HuH-7 (cell line): Measurements from ENCODE around the gene LGALS3.
"Not testable (repeated sequence)": the region's sequence is repeated elsewhere in the genome, so short reads cannot be mapped to it uniquely, and the experiment has no call there.

Experiments
- DNase-seq: peaks from one replicate; pipeline ENCODE4 v3.0.0; 2011; ENCODE audit warnings: low spot score

Gene LGALS3

GRCh38 chr14:55129086-55129427 is at the start of gene LGALS3:
Gene LGALS3, plus strand, starts transcription at chr14:55129252. Its CDS starts 8,122 bp downstream, at chr14:55137374.
- DNase-seq, result peak; percentile 77

GRCh38 chr14:55079961-55080360 is 49.1 kb upstream of the LGALS3 start:
- DNase-seq, result not testable (repeated sequence)

DNA sequence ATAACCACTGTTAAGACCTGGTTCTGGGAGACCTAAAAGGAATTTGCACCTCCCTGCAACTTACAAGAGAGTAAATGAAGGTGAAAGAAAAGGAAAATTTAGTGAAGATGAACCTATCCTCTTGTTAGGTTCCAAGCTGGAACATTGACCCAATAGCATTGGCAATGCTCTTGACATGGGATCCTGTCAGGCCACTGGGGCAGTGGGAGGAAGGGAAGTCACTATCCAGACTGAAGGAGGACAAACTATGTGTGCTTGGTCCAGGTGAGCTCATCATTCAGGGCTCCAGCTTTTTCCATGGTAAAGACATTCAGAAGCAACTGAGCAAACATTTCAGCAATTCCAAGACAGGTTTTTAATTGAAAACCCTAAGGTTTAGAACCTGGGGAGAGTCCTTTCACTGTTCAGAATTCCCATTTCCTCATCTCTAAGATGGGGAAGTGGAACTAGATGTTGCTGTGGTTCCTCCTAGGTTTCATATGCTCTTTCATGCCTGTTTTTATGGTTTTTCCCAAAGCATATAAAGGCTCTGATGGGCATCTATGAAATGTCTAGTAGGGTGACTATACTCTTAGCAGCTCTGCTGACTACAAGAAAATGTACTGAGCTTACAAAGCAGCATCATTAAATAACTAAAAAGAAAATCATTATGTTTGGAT is 44.5 kb upstream of the LGALS3 start:
- DNase-seq, result no peak

DNA sequence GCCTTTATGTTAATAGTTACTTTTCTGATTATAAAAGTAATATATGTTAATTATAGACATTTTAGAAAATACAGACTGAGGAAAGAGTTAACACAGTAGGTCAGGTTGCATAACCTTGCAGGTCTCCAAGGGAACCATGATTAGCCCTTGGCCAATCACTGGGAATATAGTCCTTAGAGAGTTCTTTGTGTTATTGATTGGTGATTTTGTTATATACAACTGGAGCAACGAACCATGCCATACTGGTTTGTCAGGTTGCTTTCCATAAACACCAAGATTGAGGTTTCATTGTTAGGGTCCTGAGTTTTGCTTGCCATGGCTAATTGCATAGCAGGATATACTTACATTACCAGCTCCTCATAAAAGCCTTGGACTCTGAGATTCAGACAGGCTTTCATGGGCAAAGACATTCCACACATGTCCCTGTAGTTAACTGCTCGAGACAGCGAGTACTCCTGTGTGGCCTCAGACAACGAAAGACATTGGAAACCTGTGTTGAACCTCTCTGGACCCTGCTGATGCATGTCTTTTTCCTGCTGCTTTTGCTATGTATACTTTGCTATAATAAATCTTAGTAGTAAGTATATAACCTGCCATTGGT is 43.9 kb upstream of the LGALS3 start:
- no peak for DNase-seq

DNA sequence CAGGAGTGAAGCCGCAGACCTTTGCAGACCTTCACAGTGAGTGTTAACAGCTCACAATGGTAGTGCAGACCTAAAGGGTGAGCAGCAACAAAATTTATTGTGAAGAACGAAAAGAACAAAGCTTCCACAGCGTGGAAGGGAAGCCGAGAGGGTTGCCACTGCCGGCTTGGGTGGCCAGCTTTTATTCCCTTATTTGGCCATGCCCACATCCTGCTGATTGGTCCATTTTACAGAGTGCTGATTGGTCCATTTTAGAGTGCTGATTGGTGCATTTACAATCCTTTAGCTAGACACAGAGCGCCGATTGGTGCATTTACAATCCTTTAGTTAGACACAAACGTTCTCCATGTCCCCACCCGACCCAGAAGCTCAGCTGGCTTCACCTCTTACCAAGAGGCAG is 42.1 kb upstream of the LGALS3 start:
- no peak for DNase-seq

- DNase-seq, result no peak
These were observed 40.7 kb upstream of the LGALS3 start for GRCh38 chr14:55088356-55088755.

- no peak for DNase-seq
These were observed 36.7 kb upstream of the LGALS3 start for GRCh38 chr14:55092341-55092740.

DNA sequence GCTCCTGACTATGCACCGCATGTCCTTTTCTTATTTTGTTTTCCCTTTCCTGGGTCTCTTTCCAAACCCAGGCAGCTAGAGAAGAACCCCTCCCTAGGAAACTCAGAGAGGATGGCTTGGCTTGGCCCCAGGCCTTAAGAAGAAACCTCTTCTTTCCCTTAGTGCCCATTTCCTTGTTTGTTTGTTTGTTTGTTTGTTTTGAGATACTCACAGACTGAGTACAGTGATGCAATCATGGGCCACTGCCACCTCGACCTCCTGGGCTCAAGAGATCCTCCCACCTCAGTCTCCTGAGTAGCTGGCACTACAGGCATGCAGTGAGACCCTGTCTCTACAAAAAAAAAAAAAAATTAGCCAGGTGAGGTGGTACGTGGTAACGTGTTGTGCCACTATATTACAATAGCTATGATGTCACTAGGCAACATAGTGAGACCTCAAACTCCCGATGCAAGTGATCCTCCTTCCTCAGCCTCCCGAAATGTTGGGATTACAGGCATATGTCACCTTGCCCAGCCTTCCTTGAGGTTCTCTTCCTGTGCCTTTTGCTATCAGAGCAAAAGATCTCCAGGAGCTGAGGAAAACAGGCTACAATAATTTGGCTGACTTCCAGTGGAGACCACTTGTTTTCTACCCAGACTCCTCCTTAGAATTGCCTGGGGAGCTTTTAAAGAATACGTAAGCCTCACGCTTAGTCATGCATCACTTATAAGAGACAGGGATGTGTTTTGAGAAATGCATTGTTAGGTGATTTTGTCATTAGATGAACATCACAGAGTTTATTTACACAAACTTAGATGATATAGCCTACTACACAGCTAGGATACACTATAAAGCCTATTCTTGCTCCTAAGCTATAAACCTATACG is 34.5 kb upstream of the LGALS3 start:
- no peak for DNase-seq

DNA sequence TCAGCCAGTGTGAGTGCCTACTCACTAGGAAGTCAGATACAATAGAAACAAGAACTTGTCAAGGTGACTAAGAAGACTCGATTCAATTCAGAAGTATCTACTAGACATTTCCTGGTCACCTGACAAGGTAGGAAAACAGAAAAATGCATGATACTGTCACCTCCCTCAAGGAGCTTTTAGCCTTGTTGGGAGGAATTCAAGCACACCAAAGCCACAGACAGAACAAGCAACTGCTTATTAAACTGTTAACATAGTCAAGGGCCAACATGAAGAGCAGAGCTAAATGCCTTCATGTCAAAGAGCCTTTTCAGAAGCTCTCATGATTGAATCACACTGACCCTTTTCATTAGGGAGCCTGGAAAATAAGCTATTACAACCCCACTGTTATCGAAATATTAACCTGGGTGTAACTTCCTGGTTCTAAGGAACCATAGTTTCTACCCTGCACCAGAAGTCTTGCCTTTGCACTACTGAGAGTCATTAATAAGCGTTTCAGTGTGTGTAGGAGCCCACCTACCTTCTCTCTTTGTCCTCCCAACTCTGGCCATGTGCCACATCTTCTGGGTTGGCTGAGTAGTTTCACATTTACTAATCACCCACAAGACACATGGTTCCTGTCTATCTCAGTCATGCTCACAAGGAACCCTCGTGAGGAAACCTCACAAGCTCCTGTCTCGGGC is 31.0 kb upstream of the LGALS3 start:
- DNase-seq, result no peak

GRCh38 chr14:55098561-55098898 is 30.5 kb upstream of the LGALS3 start:
- DNase-seq, result no peak

DNA sequence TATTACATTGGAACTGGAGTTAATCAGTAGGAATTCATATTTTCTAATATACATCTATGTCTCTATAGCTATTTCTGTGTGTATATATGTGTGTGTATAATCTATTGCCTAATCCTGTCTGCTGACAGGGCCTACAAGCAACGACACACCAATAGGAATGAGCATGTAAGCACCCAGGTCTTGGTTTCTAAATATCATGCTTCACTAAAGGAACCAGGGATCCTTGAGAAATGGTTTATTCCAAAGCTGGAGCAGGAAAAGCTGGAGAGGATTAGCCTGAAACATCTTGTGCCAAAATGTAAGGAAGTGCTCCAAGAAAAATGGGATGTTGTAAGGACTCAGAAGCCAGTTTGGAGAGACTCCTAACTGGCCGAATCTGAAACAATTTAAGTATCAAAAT is 29.3 kb upstream of the LGALS3 start:
- no peak for DNase-seq

- DNase-seq, result no peak
These were observed 27.4 kb upstream of the LGALS3 start for GRCh38 chr14:55101698-55102097.

DNA sequence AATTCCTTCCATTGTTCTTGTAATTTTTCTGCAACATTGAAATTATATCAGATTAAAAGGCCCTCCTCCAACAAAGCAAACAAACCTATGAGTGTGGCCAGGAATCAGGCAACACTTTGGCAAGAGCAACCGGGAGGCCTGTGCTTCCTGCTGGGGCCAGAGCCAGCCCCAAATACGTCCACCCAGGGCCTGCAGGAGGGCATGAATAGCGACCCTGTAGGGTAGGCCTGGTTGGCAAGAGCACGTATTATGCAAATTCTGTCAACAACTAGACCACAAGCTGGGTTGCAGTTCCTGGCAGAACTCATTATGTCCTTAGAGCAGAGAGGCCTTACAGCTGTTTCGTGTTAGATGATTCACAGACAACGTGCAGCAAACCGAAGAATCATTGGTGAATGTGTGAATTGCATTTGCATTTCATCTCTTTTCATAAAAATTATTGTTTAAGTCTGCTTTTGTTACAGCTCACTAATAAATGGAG is 26.9 kb upstream of the LGALS3 start:
- DNase-seq, result no peak

DNA sequence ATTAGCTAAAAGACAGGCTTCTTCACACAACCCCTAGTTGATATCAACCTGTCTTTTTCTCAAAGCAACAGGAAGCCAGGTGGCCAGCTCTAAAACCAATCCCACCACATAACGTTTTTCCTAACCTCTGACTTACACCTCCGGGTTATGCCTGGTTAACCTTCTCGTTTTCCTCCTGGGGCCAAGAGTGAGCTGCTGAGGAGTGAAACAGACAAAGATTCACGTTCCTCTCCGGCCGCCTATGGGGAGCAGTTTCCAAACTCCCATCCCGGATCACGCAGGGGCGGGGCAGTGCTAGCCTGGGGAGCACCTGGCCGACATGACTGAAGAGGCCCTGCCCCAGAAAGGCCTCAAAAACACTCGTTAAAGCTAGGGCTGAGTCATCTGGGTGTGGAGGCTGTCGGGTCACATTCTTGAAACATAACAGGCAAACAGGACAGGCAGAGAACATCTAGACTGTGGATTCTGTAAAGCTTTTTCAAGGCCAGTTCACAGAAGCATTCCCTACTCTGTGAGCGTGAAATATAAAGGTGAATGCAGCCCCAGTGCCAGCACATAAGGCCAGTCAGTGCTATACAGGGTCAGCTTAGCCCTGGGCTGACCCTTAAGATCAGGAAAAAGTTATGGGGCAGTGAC is 25.9 kb upstream of the LGALS3 start:
- peak; percentile 58 for DNase-seq

DNA sequence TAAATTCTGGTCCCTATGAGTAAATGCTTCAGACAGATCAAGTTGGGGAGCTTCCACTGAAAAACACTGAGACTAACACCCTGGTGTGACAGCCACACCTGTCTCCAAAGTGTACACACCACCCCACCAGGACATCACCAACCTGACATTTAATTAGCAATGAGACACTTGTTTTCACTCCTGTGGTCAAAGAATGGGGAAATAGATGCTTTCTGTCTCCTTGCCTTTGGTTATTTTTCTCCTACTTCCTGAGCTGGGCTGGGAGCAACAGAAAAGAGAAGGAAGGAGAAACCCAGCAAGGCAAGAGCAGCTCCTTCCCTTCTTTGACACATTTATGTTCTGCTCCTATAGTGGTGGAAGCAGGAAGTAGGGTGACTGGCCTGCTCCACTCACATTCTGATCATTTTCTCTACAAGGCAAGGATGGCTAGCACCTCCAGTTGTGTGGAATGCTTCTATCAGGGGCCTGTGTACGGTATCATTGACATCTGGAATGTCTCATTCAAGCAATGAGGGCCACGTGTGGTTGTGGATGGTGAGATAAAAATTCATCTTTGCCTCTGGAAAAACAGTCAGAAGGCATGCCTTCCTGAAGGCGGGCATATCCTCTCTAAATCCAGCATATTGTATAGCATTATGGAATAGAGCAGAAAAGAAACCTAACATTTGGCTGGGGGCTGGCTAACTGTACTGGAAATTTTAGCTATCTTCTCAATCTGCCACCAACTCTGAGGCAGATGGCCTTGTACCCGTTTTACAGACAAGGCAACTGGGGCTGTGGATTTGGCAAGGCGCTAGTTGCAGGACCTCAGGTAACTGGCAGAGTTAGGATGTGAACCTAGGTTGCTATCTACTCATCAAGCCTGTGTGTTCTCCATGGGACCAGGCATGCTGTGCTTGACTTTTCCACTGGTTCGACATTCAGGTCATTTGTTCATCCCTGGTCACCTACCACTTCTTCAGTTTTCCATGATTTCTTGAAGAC is 24.8 kb upstream of the LGALS3 start:
- DNase-seq, result no peak

GRCh38 chr14:55105991-55106390 is 23.1 kb upstream of the LGALS3 start:
- DNase-seq, result no peak

- DNase-seq, result no peak
These were observed 21.1 kb upstream of the LGALS3 start for GRCh38 chr14:55107766-55108554.

DNA sequence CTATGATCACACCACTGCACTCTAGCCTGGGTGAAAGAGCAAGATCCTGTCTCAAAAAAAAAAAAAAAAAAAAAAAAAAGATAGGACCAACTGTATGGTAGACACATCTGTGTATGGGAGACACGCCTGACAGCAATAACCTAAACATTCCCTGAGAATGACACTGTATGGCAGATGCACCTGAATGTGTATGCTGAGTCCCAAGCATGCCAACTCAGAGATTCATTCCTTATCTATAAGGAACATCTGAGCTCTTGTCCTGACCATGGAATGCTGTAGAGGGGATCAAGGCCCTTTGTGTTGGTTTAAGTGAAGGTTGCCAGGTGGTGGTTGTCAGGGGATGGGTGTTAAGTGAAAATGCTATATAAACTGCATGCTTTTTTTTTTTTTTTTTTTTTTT is 19.2 kb upstream of the LGALS3 start:
- no peak for DNase-seq

GRCh38 chr14:55111122-55111708 is 17.8 kb upstream of the LGALS3 start:
- no peak for DNase-seq

DNA sequence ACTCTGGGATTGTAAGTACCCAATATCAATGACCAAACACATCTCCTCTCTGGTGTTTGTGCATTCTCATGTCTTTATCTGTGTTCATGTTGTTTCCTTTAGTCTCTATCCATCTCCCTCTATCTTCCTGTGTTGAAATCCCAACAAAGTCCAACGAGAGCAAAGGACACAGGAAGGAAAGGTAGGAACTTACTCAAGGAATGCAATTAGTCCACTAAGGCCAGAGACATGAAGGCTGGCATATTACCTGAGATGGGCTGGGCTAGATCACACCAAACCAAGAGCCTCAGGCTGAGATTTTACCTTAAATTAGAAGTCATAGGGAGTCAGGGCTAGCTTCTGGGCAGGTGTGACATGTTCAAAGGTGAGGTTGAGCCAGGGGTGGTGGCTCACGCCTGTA is 14.3 kb upstream of the LGALS3 start:
- no peak for DNase-seq
